ENCODE results near the gene JUN. TPM values are rescaled to one million over a fixed set of nuclear protein-coding genes. Genes with fewer than 3 reads are reported as not detected.

Gene JUN
- total and polyA plus RNA-seq, 4 donors = 15.0 to 29.8 (median 17.5) TPM

- Histone ChIP-seq H3K27ac (ENCODE audit: low read depth in 1 of 2, low read length in 2 of 2) (no peak overlapping the region), H3K4me3 (ENCODE audit: low read depth in 1 of 3, low read length in 3 of 3) (no peak overlapping the region), H3K9me3 (ENCODE audit: control insufficient read depth in 4 of 4, low read length in 3 of 4) (no peaks in the 10 kb centered on the region), H3K36me3 (ENCODE audit: control insufficient read depth in 4 of 4, insufficient read depth in 3 of 4, low read depth in 1 of 4, low read length in 3 of 4) (no peaks in the 10 kb centered on the region), H3K9ac (ENCODE audit: low read depth in 1 of 2, low read length in 2 of 2) (no peak overlapping the region), H3K27me3 (ENCODE audit: control insufficient read depth in 4 of 4, insufficient read depth in 4 of 4, low read length in 3 of 4) (no peaks in the 10 kb centered on the region), H3K4me1 (ENCODE audit: control insufficient read depth in 4 of 4, insufficient read depth in 4 of 4, low read length in 3 of 4) (no peaks in the 10 kb centered on the region)
- WGBS = 80% methylated on average over 6 of the region's 6 CpGs
- TF ChIP-seq EGR1 (IDR thresholded peaks at IDR 0.05; ENCODE audit: low read depth in 2 of 2) (no peak), HNF4G (IDR thresholded peaks at IDR 0.05) (no peak), JUND (IDR thresholded peaks at IDR 0.05) (no peak), NR2F2 (IDR thresholded peaks at IDR 0.05) (no peak), GABPA (IDR thresholded peaks at IDR 0.05 in 1 of 2, conservative IDR thresholded peaks at IDR 0.05 in 1 of 2) (no peak), YY1 (IDR thresholded peaks at IDR 0.05) (no peak), ZBTB33 (IDR thresholded peaks at IDR 0.05) (no peak), FOXA1 (IDR thresholded peaks at IDR 0.05) (no peak), HNF4A (conservative IDR thresholded peaks at IDR 0.05) (no peak), TAF1 (conservative IDR thresholded peaks at IDR 0.05) (no peak), CTCF (IDR thresholded peaks at IDR 0.05; ENCODE audit: low read depth, low read length, missing input control) (no peak), RXRA (IDR thresholded peaks at IDR 0.05) (no peak), RAD21 (IDR thresholded peaks at IDR 0.05) (no peak), FOXA2 (IDR thresholded peaks at IDR 0.05) (no peak), ATF3 (IDR thresholded peaks at IDR 0.05) (no peak)
- TF ChIP-seq, protein P1, sequence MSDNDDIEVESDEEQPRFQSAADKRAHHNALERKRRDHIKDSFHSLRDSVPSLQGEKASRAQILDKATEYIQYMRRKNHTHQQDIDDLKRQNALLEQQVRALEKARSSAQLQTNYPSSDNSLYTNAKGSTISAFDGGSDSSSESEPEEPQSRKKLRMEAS (IDR thresholded peaks at IDR 0.05) = no peak
- TF ChIP-seq, protein P2, sequence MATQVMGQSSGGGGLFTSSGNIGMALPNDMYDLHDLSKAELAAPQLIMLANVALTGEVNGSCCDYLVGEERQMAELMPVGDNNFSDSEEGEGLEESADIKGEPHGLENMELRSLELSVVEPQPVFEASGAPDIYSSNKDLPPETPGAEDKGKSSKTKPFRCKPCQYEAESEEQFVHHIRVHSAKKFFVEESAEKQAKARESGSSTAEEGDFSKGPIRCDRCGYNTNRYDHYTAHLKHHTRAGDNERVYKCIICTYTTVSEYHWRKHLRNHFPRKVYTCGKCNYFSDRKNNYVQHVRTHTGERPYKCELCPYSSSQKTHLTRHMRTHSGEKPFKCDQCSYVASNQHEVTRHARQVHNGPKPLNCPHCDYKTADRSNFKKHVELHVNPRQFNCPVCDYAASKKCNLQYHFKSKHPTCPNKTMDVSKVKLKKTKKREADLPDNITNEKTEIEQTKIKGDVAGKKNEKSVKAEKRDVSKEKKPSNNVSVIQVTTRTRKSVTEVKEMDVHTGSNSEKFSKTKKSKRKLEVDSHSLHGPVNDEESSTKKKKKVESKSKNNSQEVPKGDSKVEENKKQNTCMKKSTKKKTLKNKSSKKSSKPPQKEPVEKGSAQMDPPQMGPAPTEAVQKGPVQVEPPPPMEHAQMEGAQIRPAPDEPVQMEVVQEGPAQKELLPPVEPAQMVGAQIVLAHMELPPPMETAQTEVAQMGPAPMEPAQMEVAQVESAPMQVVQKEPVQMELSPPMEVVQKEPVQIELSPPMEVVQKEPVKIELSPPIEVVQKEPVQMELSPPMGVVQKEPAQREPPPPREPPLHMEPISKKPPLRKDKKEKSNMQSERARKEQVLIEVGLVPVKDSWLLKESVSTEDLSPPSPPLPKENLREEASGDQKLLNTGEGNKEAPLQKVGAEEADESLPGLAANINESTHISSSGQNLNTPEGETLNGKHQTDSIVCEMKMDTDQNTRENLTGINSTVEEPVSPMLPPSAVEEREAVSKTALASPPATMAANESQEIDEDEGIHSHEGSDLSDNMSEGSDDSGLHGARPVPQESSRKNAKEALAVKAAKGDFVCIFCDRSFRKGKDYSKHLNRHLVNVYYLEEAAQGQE (IDR thresholded peaks at IDR 0.05) = no peak
- no peak for DNase-seq (ENCODE audit: low spot score)
Measured at GRCh38 chr1:58732087-58732775, 51.6 kb downstream of the JUN start.

Other genes with a start within 250 kb of the JUN start
- 10 to 100 TPM; 19.2 to 31.0 TPM for gene OMA1, start 237.3 kb downstream of the JUN start, total RNA-seq
- 10 to 100 TPM in 1 of 2 donors, 1 to 10 TPM in 1; 9.1 to 12.9 TPM for gene OMA1, start 237.3 kb downstream of the JUN start, polyA plus RNA-seq
- 1 to 10 TPM in 1 of 2 donors, under 1 TPM in 1; 0.61 to 1.2 TPM for gene TACSTD2, start 206.8 kb downstream of the JUN start, total RNA-seq
- gene TACSTD2, start 206.8 kb downstream of the JUN start, polyA plus RNA-seq = 1 to 10 TPM in 1 of 2 donors, under 1 TPM in 1; 0.93 to 1.5 TPM
- 10 to 100 TPM; 11.6 to 23.6 TPM for gene MYSM1, start 84.0 kb downstream of the JUN start, total RNA-seq
- gene MYSM1, start 84.0 kb downstream of the JUN start, polyA plus RNA-seq = 1 to 10 TPM; 2.6 to 7.8 TPM

Measured in liver (tissue), 9 donors.